GM12878 (cell line): ENCODE measurements around the gene CAP2. TPM values are rescaled to one million over a fixed set of nuclear protein-coding genes. Genes with fewer than 3 reads are reported as not detected.

ENCODE experiments used
- ATAC-seq: fragments of 200-7000 bp; cut with Tn5 transposase; 3 replicates; pipeline ENCODE4 v1.9.1; 2020; ENCODE audit warnings: mild to moderate bottlenecking, moderate library complexity
- BruUV-seq: library from RNA; stranded (reverse); fragments of 400-500 nt; replicated peaks from 2 replicates; lab custom pipeline; 2021; lab: Mats Ljungman, UMichigan
- CTCF ChIA-PET: fragments of 300-600 bp; sonication (Branson Sonifier 250); formaldehyde crosslinking; extraction: SDS; loops from one replicate; lab custom pipeline; 2021; ENCODE audit warnings: inconsistent platforms; lab: Yijun Ruan, JAX
- POLR2A ChIA-PET: fragments of 350-600 bp; formaldehyde crosslinking; extraction: SDS; loops from one replicate; lab custom pipeline; 2021; ENCODE audit warnings: inconsistent platforms; lab: Charles Lee
- RAD21 ChIA-PET: fragments of 300-600 bp; sonication (Branson Sonifier 250); formaldehyde crosslinking; loops from one replicate; lab custom pipeline; 2023; ENCODE audit warnings: antibody characterized with exemption; ENCODE audit not compliant: unreplicated experiment; lab: Charles Lee
- SMC1A ChIA-PET: fragments of 300-600 bp; sonication (Branson Sonifier 250); formaldehyde crosslinking; loops from one replicate; lab custom pipeline; 2023; ENCODE audit not compliant: unreplicated experiment, uncharacterized antibody; lab: Charles Lee
- DNase-seq: peaks from one replicate; pipeline ENCODE4 v3.0.0-alpha.2; 2011; ENCODE audit warnings: low read depth, low spot score
- FAIRE-seq: peaks from 3 replicates; lab custom pipeline; 2011; peaks lifted over from hg19 to GRCh38; lab: Jason Lieb, UNC
- H2AFZ ChIP-seq: 2 replicates; pipeline ENCODE4 v1.6.0; 2011; ENCODE audit warnings: low read depth, low read length, control low read depth; ENCODE audit not compliant: control insufficient read depth
- H3K27ac ChIP-seq: 2 replicates; pipeline ENCODE4 v1.5.1; 2011; ENCODE audit warnings: control low read depth; ENCODE audit not compliant: control insufficient read depth, insufficient read depth
- H3K27me3 ChIP-seq, 2 experiments: replicated peaks in 1 of 2; 2 replicates each; pipeline versions ENCODE4 v1.6.0 to v1.6.1; 2011; ENCODE audit warnings: low read length in 1 of 2; ENCODE audit not compliant: control insufficient read depth in 2 of 2, insufficient read depth in 2 of 2
- H3K36me3 ChIP-seq, 2 experiments: 2 replicates each; pipeline ENCODE4 v1.5.1; 2011; ENCODE audit warnings: low read length in 1 of 2; ENCODE audit not compliant: control insufficient read depth in 2 of 2, insufficient read depth in 2 of 2
- H3K4me1 ChIP-seq: 2 replicates; pipeline ENCODE4 v1.6.1; 2011; ENCODE audit warnings: mild to moderate bottlenecking, low read length, moderate library complexity, mixed read lengths; ENCODE audit not compliant: control insufficient read depth, insufficient read depth
- H3K4me2 ChIP-seq: 2 replicates; pipeline ENCODE4 v1.6.0; 2011; ENCODE audit warnings: control low read depth; ENCODE audit not compliant: control insufficient read depth, insufficient read depth
- H3K4me3 ChIP-seq: fragments of 200-600 bp; sonication (generic); 2 replicates; pipeline ENCODE4 v1.5.1; 2016
- H3K79me2 ChIP-seq: 2 replicates; pipeline ENCODE4 v1.6.0; 2011; ENCODE audit warnings: low read length; ENCODE audit not compliant: control insufficient read depth, insufficient read depth
- H3K9ac ChIP-seq: 2 replicates; pipeline ENCODE4 v1.8.0; 2011; ENCODE audit warnings: low read length, control low read depth, mixed read lengths; ENCODE audit not compliant: control insufficient read depth, insufficient read depth
- H3K9me3 ChIP-seq: replicated peaks from 3 replicates; pipeline ENCODE4 v1.5.1; 2011; ENCODE audit warnings: mild to moderate bottlenecking, low read length; ENCODE audit not compliant: control insufficient read depth, insufficient read depth
- H4K20me1 ChIP-seq: 2 replicates; pipeline ENCODE4 v1.6.0; 2011; ENCODE audit not compliant: control insufficient read depth, insufficient read depth
- CREB1 ChIP-seq: IDR thresholded peaks from 2 replicates; pipeline ENCODE4 v1.6.1; 2012; ENCODE audit warnings: low read depth, mild to moderate bottlenecking, inconsistent platforms
- HDGF ChIP-seq: fragments of 450-650 bp; IDR thresholded peaks from 2 replicates; pipeline ENCODE4 v1.6.1; 2016; ENCODE audit warnings: antibody characterized with exemption
- MTA3 ChIP-seq: IDR thresholded peaks from 2 replicates; pipeline ENCODE4 v1.6.1; 2012; ENCODE audit warnings: low read length, inconsistent platforms, borderline replicate concordance
- MYC ChIP-seq: IDR thresholded peaks from 2 replicates; pipeline ENCODE4 v1.6.1; 2011; ENCODE audit warnings: mild to moderate bottlenecking, low read length, moderate library complexity, inconsistent platforms; ENCODE audit not compliant: insufficient read depth, insufficient replicate concordance, insufficient read length, severe bottlenecking
- NFXL1 ChIP-seq: fragments of 450-650 bp; IDR thresholded peaks from 2 replicates; pipeline ENCODE4 v1.6.1; 2017; ENCODE audit warnings: antibody characterized with exemption, mild to moderate bottlenecking, borderline replicate concordance
- PAX5 ChIP-seq: IDR thresholded peaks from 2 replicates; pipeline ENCODE4 v1.6.1; 2011; ENCODE audit warnings: low read depth, low read length, borderline replicate concordance
- RBBP5 ChIP-seq: fragments of 200-600 bp; sonication (generic); conservative IDR thresholded peaks from 2 replicates; pipeline ENCODE4 v1.6.1; 2016
- WGBS: methylation state at CpG from one replicate; pipeline ENCODE4 v1.1.6; 2016; ENCODE audit warnings: low lambda C conversion rate; ENCODE audit not compliant: insufficient replicate concordance, insufficient coverage; ENCODE audit errors: missing lambda C conversion rate; 5-methylcytosine and 5-hydroxymethylcytosine counted together
- in situ Hi-C: fragments of 300-500 bp; cut with MboI; formaldehyde crosslinking; loops from 9 replicates; pipeline ENCODE4 v1.14.3; 2018; ENCODE audit warnings: mixed read lengths
- intact Hi-C: fragments of 100-400 bp; cut with micrococcal nuclease; formaldehyde crosslinking; loops from one replicate; pipeline ENCODE4 v1.14.2; 2022; ENCODE audit not compliant: unreplicated experiment
- polyA plus RNA-seq, 11 experiments: library from polyadenylated mRNA; depleted of rRNA in 4 of 11; unstranded in 6 of 11; stranded (reverse) in 5 of 11; fragments of >200 nt; fragmentation: Nextera tagmentation in 4 of 11; fragmentation: Illumina TruSeq in 1 of 11; extraction: Ambion mirVana in 4 of 11; extraction: Trizol in 1 of 11; gene quantifications; 1 replicate in 1 of 11; 2 replicates in 10 of 11; pipeline versions ENCODE4 v1.2.1 to v1.2.3, GENCODE V29; 2011 to 2016; ENCODE audit warnings: inconsistent platforms in 2 of 11, missing spikeins in 2 of 11, low read depth in 1 of 11
- total RNA-seq, 4 experiments: library from RNA; depleted of rRNA in 3 of 4; stranded (reverse); fragments of >200 nt in 3 of 4; fragmentation: Illumina TruSeq in 1 of 4; extraction: Trizol in 1 of 4; gene quantifications; 2 replicates each; pipeline versions ENCODE4 v1.2.1 to v1.2.3, GENCODE V29; 2013 to 2021
- TF ChIP-seq, protein P1 (sequence below): fragments of 450-650 bp; conservative IDR thresholded peaks from 2 replicates; pipeline ENCODE4 v1.6.1; 2017; ENCODE audit warnings: mild to moderate bottlenecking, moderate library complexity
- TF ChIP-seq, protein P2 (sequence below): fragments of 450-650 bp; IDR thresholded peaks from 2 replicates; pipeline ENCODE4 v1.6.1; 2017; ENCODE audit warnings: mild to moderate bottlenecking, low read depth, inconsistent platforms; ENCODE audit not compliant: poor library complexity, severe bottlenecking

Gene CAP2
- total and polyA plus RNA-seq, 10 of the 15 experiments (the other 5 are each of a cell fraction or from before 2014, with no cell fraction given), result 0.10 to 2.0 (median 0.15) TPM; not detected in 7

DNA sequence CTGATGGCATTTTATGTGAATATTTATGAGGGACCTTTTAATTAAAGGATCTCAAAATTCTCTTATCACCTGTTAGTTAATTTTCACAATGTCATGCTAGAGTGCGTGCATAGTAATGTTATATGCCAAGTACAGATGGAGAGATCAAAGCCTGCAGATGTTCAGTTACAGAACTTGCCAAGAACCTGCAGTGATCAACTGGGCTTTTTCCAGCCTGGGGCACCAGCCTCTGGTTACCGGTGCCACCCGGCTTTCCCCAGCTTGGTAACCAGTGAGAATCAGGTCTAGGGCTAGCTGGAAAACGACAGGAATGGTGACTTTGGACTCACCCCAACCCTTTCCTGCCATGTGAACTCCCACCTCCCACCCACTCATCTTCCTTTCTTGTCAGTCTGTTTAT, 91.8 kb downstream of the CAP2 start:
- H4K20me1 ChIP-seq, result no peaks in the 10 kb centered on the region
- H3K9me3 ChIP-seq, result no peaks in the 10 kb centered on the region
- in situ Hi-C loops (no loop called here), intact Hi-C loops (no loop called here)
- no peaks in the 10 kb centered on the region for H3K27me3 ChIP-seq
- RAD21 ChIA-PET, result interaction anchor here (1.8 kb wide), 1 partner anchor 15 kb away, joined by 4 read pairs; no protein-coding TSS in a partner anchor
- H2AFZ ChIP-seq, result no peak overlapping the region
- BruUV-seq, result no TSS peak
- no peaks in the 10 kb centered on the region for H3K79me2 ChIP-seq
- TF ChIP-seq, protein P1, sequence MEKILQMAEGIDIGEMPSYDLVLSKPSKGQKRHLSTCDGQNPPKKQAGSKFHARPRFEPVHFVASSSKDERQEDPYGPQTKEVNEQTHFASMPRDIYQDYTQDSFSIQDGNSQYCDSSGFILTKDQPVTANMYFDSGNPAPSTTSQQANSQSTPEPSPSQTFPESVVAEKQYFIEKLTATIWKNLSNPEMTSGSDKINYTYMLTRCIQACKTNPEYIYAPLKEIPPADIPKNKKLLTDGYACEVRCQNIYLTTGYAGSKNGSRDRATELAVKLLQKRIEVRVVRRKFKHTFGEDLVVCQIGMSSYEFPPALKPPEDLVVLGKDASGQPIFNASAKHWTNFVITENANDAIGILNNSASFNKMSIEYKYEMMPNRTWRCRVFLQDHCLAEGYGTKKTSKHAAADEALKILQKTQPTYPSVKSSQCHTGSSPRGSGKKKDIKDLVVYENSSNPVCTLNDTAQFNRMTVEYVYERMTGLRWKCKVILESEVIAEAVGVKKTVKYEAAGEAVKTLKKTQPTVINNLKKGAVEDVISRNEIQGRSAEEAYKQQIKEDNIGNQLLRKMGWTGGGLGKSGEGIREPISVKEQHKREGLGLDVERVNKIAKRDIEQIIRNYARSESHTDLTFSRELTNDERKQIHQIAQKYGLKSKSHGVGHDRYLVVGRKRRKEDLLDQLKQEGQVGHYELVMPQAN, result no peak
- TF ChIP-seq MTA3 (no peak), MYC (no peak), CREB1 (no peak), RBBP5 (no peak), NFXL1 (no peak), HDGF (no peak), PAX5 (no peak)
- TF ChIP-seq, protein P2, sequence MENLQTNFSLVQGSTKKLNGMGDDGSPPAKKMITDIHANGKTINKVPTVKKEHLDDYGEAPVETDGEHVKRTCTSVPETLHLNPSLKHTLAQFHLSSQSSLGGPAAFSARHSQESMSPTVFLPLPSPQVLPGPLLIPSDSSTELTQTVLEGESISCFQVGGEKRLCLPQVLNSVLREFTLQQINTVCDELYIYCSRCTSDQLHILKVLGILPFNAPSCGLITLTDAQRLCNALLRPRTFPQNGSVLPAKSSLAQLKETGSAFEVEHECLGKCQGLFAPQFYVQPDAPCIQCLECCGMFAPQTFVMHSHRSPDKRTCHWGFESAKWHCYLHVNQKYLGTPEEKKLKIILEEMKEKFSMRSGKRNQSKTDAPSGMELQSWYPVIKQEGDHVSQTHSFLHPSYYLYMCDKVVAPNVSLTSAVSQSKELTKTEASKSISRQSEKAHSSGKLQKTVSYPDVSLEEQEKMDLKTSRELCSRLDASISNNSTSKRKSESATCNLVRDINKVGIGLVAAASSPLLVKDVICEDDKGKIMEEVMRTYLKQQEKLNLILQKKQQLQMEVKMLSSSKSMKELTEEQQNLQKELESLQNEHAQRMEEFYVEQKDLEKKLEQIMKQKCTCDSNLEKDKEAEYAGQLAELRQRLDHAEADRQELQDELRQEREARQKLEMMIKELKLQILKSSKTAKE, result no peak
- H3K4me2 ChIP-seq, result no peak overlapping the region
- FAIRE-seq, result no peak
- WGBS, result 19% methylated on average over 4 of the region's 4 CpGs
- POLR2A ChIA-PET, result no interaction called here
- H3K4me1 ChIP-seq, result no peaks in the 10 kb centered on the region
- H3K9ac ChIP-seq, result no peak overlapping the region
- SMC1A ChIA-PET, result no interaction called here
- H3K36me3 ChIP-seq, result no peaks in the 10 kb centered on the region
- DNase-seq, result no peak
- no peak overlapping the region for H3K4me3 ChIP-seq
- H3K27ac ChIP-seq, result no peak overlapping the region
- no peak for ATAC-seq
- CTCF ChIA-PET, result no interaction called here
